Measurements from ENCODE around the gene LEMD2.

The LEMD2 gene

DNA sequence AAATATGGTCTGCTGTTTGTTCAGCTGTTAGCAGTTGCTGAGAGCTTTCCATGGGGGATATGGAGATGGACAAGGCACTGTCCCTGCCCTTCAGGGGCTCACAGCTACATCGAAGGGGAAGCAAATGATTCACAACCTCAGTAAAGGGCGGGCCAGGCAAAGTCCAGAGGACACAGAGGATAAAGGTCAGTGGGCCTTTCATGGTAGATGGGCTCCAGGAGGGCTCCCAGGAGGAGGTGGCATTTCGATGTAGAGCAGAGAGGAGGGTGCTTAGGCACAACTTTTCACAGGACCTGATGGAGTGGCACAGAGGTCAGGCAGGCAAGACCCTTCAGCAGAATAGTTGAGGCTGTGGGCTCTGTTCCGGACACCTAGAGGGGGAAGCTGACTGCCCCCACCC lies 30.1 kb upstream of the LEMD2 start:
- no peak for DNase-seq (ENCODE audit: low read depth)

DNA sequence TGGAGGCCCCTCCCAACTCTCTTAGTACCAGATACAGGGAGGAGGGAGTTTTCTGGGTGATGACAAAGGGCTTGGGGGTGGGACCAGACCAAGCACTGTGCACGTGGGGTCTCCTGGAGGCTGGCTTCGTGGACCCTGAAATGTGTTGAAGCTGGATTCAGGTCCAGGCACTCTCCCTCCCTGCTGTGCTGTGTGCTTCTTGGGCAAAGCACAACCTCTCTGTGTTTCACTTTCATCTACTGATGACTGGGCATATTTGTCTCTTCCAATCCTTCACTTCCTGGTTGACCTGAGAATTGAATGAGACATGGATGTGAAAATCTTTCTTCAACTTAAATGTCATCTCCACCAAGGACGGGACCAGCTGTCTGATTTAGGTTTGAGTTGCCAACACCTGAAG lies 29.4 kb upstream of the LEMD2 start:
- DNase-seq (ENCODE audit: low read depth): no peak

DNA sequence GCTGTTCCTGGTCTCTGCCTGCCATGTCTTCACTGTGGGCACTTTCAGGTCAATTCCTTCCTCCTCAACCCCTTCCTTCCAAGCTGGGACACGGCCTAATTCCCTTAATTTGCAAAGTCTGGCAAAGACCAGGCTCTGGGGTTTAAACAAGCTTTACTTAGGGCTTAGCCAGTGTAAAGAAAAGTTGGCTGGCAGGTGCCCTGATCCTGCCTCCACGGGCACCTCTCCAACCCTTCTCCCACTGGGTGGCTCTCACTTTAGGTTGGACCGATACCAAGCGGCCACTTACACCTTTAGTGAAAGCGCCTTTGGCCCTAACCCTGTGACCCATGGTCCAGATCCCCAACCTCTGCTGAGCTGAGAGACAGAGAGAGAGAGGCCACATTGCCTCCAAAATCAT lies 28.6 kb upstream of the LEMD2 start:
- no peak for DNase-seq (ENCODE audit: low read depth)

DNA sequence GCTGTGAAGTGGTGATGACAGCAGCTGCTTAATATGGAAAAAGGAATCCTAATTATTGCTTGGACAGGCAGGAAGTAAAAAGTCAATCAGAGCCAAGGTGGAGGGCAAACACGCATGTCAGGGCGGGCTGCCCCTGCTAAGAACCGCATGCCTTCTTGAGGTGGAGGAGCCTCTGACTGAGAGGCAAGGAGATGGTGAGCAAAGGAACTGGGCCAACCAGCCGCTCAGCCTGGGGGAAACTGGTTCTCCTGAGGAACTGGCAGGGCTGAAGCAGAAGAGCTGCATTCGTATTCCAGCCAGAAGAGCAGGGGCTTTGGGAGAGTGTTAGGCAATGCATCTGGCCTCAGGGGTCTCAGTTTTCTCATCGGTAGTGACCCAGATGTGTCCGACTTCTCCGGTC lies 28.0 kb upstream of the LEMD2 start:
- no peak for DNase-seq (ENCODE audit: low read depth)

DNA sequence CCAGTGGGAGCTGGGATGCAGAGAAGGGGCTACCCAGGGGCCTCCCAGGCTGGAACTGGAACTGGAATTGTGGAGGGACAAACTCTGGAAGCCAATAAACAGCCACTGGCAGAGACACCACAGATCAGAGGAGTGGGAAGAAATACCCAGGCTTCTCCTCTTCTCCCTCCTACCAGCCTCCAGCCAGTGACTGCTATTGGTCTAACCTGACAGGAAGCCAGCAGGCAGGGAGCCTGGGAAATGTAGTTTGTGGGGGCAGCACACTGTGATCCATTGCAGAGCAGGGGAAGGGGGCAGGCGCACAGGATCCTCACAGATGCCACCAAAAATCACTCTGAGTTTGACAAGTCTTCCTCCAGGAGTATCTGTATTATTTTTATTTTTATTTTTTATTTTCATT lies 26.9 kb upstream of the LEMD2 start:
- DNase-seq (ENCODE audit: low read depth): no peak

DNA sequence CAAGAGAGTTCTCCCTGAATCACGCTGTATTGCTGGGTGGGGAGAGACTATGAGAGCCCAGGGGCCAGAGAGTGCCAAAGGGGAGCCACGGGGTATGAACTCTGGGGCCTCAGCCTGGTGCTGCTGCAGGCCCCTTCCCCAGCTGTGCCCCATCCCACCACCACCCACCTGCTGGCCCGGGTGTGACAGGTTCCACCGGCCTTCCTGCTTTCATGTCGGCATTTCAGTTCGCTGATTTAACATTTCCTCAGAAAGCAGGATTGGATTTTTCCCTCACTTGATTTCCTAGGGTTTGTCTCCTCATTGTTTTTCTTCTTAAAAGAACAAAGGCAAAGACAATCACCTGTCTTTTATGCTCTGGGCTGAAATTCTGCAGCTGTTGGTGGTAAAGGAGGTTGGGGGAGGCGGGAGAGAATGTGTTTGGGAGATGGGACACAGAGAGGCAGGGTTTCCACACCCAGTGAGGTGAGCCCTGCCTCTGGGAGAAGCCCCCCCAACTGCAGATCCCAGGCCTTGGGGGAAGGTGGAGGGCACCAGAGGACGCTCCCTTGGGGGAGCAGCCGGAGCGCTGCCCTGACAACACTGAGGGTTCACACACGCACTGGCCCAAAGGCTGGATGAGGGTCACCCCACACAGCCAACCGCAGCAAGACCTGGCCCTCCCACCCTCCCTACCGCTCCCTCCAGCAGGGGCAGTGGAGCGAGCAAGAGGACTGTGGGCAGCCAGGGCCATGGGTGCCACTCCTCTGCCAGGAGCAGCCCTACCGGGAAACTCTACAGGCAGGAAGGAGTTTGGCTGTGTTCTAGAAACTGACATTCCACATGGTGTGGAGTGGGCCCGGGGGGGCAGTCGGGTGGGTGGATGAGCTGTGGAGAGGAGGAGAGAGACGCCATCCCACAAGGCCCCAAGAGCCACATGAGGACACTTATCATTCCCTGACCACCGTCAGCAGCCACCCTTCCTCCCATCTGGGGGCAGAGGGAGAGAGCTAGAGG lies 25.4 kb upstream of the LEMD2 start:
- DNase-seq (ENCODE audit: low read depth): no peak

DNA sequence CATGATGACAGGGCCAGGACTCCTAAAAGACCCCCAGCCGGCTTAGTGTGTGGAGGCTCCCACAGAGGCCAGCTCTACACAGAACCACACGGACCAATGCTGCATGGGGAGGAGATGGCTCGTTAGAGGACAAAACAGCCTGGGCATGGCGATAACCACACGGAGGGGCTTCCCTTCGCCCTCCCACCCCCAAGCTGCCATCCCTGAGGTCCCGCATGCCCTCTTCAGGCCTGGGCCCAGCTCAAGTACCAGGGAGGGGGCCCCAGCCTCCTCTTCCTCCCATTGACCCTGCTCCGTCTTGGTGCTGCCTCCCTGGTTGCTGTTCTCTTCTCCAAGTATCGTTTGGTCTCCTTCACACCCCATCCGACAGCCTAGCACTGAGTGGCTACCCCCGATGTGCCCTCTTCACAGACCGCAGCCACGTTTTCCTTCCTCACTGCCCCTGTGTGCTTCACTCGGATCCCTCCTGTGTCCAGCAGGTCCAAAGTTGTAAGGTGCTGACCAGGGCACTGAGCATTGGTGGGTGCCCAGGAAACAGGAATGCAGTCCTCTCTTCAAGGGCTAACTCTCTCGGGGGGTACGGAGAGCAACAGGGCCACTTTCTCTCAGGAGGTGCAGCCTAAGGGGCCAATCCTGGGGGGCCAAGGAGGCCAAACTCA lies 24.4 kb upstream of the LEMD2 start:
- no peak for DNase-seq (ENCODE audit: low read depth)

DNA sequence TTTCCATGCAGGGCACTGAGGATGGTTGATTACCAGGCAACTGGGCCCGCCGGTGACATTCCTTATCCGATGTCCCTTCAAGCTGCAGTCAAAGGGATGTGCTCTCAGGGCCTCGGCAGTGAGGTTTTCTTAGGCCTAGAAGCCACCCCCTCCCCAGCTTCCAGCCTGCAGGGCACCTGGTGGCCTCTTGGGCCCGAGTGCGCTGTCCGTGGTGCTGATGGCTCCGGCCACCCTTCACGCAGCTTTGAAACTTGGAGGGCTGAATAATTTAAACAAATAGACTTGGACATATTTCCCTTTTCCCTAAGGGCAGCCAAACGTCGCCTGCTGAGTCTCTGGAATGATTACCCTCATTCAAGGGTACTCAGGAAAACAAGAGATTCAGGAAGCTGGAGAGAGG lies 23.7 kb upstream of the LEMD2 start:
- no peak for DNase-seq (ENCODE audit: low read depth)

DNA sequence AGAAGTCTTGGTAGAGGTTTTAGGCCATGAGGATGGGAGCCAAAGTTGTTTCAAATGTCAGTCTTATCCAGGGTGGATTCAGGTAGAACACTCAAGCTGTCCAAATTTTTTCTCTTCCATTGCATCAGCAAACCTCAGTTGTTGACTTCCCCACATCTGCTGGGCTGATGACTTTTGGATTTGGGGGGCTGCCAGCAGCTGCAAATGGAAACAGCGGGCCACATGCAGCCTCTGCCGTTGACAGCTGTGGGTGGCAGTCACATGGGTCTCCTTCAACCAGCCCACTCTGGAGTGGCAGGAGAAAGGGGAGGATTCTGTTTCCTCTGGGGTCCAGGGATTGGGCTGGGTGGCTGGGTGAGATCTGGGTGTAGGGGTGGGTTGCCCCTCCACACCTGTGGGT lies 20.7 kb upstream of the LEMD2 start:
- DNase-seq (ENCODE audit: low read depth): no peak

DNA sequence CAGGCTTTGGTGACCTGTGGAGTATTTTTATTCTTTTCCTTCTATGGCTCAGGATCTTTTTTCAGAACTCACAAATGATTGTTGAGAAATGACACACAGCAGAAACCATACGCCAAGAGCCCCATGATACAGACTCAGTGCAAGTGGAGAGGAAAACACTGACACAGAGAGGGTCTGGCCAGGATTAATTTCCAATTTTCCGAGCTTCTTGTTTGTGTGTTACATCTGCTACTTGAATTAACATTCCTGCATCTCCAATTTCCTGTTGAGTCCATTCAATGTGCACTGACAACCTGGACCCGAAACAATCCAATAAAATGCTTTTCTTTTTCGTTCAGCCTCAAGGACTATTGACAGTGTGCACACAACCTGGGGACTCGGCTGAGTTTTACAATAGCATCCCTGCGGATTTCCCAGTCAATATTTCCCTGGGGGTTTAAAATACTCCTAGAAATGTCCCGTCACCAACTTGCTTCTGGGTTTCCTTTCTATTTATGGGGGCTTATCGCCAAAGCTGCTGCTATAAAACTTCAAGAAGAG lies 19.8 kb upstream of the LEMD2 start:
- no peak for DNase-seq (ENCODE audit: low read depth)

DNA sequence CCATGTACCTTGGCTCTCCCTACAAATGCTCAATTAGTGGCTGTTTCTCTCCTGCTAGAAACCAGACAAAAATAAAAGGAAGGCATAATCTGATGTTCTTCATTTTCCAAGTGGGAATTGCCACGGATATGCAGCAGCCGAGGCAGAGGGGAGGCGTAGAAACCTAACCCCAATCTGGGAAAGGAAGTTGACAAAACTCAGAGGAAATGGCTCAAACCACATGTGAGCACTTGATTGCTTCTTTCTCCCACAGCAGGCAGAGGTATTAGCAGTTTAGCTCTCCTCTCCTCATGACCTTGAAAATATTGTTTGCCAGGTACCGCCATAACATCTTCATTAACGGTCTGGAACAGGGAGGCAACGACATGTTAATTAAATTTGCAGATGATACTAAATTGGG lies 18.7 kb upstream of the LEMD2 start:
- DNase-seq (ENCODE audit: low read depth): no peak

DNA sequence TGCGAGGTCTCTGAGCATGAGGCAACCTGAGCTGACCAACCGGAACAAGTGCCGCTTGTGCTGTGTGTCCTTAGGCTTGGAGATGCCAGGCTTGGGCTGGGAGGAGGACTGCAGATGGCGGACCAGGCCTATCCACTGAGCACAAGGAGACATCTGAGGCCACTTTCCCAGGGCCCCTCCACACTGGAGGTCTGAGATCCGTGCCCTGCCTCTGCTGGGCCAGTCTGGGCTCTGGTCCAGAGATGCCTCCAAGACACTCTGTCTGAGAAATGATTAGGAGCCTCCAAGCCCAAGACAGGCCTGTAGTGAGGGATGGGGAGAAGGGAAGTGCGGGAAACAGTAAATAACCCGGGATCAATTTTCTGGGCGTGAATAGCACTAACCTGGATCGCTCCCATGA lies 17.9 kb upstream of the LEMD2 start:
- DNase-seq (ENCODE audit: low read depth): no peak

DNA sequence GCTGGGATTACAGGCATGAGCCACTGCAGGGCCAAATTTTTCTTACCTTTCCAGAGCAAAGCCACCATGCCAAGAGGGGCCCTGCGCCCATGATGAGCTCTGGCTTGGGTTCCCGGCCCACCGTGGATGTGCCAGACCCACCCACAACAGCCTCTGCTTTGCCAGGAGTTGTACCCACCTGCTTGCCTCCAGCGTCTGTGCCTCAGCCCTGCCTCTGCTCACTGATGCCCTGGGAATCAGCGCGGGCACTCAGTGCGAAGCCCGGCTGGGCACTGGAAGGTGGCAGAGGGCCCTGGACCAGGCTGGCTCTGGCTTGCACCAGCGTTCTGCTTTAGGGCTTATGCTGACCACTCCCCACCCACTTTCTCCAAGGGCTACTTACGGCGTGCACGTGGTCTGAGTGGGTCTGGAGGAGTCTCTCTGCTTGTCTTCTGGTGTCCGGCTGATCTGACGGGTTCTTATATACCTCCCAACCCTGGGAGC lies 14.7 kb upstream of the LEMD2 start, which contains the start of gene MLN:
TSS of gene MLN (minus strand) at position 433 of the 483 bp plus-strand sequence. CDS start 2,840 bp downstream, outside the sequence.
- no peak for DNase-seq (ENCODE audit: low read depth)

DNA sequence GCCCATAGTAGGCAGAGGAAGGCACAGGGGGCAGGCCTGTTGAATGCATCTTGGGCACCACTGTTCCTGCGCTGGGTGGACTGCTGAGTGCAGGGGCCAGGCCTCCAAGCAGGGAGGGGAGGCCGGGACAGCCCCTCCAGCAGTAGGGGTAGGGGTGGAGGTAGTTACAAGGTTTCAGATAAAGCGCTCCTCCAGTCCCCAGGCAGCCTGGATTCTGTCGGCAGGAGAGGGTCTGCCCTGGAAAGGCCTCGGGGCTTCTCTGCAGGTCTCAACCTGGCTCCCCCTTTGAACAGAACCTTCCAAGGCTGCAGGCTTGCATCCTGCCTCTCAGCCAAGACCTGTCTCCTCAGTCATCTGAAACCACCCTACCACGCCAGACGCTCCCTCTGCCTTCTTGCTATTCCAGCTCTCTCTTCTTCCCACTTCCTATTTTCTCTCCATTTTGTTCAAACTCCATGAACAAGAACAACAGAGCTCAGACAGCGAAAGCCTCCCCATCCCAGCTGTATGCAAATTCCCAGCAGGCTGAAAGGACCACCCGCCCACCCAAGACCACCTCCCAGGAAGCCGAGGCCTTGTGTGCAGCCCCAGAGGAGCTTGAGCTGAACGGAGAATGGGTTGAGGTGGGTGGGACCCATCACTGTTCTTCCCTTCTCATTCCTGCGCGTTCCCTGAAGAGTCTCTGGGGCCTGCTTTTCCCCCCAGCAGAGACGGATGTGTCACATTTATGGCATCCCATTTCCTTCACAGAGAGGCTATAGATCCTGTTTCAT lies 13.4 kb upstream of the LEMD2 start:
- no peak for DNase-seq (ENCODE audit: low read depth)

DNA sequence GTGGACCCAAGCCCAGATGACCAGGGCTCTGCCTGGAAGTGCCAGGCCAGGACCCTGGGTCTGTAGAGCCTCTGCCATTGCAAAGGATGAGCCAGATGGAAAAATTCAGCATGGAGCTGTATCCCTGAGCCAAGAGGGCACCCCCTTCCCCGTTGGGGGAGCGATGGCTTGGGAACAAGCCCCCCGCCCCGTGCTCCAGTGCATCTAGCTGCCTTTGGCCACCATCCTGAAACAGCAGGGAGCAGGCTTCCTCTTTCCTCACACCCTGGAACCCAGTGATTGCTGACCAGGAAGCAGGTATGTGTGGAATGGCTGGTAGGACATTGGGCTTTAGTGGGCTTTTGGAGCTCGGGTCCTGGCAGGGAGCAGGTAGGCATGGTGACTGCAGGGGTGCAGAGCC lies 12.7 kb upstream of the LEMD2 start:
- DNase-seq (ENCODE audit: low read depth): no peak

DNA sequence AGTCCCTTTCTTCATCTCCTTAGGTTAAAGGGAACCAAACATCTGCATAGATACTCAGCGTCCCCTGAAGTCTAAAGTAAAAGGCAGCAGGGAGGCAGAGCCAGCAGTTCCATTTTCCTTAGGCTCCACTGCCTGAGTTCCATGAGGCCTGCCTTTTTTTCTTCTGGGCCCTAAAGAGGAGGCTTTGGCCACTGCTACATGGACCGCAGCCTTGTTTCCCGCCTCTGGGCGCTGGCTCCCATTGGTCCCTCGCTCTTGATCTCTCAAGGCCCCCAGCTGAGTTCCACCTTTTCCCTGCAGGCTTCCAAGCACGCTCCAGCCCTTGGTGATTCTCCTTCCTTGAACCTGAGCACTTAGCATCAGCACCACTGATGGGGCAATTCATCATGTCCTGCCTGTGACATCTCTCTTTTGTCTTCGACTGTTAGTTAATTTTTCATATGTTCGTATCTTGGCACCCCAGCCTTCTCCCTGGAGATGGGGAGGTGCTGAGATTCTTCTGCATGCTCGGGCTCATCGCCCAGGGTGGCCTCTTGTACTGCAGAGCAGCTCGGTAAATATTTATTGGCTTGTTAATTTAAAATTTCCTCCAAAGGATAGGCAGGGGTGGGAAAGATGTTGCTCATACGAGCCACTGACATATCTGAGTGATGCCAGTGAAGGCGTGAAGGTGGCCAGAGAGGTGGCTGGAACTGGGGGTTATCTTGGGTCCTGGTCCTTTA lies 11.5 kb upstream of the LEMD2 start:
- DNase-seq (ENCODE audit: low read depth): no peak

DNA sequence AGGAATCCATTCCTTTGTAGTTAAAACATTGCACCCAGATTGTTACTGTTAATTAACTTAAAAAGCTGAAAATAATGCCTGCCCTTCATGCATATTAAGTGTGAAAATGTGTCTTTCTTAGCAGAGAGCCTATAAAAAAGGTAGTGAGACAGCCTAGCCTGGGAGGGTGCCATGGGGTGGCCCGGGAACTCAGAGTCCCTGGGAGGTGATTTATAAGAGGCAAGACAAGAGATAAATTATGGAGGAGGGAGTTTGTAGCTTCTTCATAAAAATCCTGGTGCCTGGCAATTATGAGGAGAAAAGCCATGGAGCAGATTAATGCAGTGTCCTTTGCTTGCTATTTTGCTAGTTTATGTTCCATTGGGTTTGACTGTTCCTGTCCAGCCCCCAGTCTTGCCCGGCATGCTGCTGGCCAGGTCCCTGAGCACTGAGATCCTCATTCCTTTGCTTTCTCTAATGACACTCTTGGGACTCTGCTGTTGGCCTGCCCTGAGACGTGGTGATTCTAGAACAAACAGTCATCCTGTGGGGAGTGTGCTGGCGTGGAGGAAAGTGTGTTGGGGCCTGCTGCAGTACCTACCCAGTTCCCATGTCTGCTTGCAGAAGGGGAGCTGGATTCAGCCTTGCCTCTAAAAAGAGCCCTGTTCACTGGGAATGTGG lies 10.7 kb upstream of the LEMD2 start:
- no peak for DNase-seq (ENCODE audit: low read depth)

DNA sequence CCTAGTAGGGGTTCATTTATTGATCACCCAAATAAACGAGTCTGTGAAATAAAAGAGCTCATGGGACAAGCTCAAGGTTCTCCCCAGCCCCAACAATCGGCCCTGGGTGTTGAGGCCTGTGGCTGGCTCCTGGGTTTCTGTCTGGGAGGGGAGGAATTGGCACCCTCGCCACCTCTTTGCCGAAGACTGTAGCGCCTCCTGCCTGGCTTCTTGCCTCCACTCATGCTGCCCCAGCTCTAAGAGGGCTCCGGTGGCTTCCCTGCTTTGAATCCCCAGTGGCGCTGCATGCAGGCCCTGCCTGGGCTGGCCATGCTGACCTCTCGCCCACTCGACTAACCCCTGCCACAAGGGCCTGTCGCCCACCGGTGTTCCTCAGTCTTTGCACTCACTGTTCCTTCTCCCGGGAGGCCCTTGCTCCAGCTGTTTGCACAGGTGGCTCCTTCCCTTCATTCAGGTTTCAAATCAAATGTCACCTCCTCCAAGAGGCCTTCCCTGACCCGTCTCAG lies 9.5 kb upstream of the LEMD2 start:
- DNase-seq (ENCODE audit: low read depth): no peak

DNA sequence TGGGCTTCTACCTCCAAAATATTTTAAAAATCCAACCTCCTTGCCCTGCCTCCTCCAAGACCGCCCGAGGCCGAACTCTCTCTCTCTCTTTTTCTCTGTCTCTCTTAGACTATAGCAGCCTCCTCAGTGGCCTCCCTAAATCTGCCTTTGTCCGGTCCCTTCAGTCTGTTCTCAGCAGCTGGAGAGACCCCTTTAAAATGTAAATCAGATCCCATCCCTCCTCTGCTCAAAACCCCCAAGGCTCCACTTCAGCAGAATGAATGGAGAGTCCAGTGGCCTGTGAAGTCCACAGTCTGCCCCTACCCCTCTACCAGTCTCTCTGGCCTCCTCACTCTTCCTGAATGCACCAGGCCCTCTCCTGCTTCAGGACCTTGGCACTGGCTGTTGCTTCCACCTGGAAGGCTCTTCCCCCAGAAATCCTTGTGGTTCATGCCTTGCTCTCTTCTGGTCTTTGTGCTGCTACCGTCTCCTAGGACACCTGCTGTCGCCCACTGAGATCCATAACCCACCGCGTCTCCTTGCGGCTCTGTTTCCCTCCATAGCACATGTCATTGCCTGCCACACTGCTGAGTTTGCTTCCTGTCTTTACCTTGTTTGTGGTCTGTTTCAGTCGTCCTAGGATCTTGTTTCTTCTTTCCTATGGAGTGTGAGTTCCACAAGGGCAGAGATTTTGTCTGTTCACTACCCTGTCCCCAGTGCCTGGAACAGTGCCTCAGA lies 8.9 kb upstream of the LEMD2 start:
- no peak for DNase-seq (ENCODE audit: low read depth)

All from stimulated activated CD8-positive, alpha-beta memory T cell treated with anti-CD3 and anti-CD28 coated beads, Interleukin-12 subunit alpha, Interleukin-12 subunit beta, amount 100 ng/mL, for 1 hour (primary cell).